Ovary (tissue), 9 donors: Measurements from ENCODE around the gene PRKG1. TPM values are rescaled to one million over a fixed set of nuclear protein-coding genes. Genes with fewer than 3 reads are reported as not detected.

Experiments
- DNase-seq, 5 donors: peaks; one replicate each; pipeline ENCODE4 v3.0.0-alpha.2; 2019 to 2020
- H3K27ac ChIP-seq, 2 donors: fragments of 200-600 bp; one replicate each; pipeline versions ENCODE4 v1.5.1 to v1.8.0; 2019 to 2022
- H3K27me3 ChIP-seq: fragments of 200-600 bp; one replicate; pipeline ENCODE4 v1.8.0; 2022
- H3K36me3 ChIP-seq: fragments of 200-600 bp; sonication (generic); one replicate; pipeline ENCODE4 v1.5.1; 2019
- H3K4me1 ChIP-seq: one replicate; pipeline ENCODE4 v1.8.1; 2013; ENCODE audit warnings: mild to moderate bottlenecking, moderate library complexity; ENCODE audit not compliant: insufficient read depth
- H3K4me3 ChIP-seq: fragments of 200-600 bp; sonication (generic); one replicate; pipeline ENCODE4 v1.5.1; 2017
- H3K9me3 ChIP-seq, 2 donors: fragments of 200-600 bp in 1 of 2; sonication (generic) in 1 of 2; one replicate each; pipeline versions ENCODE4 v1.5.1 to v1.8.1; 2013 to 2019; ENCODE audit warnings: mild to moderate bottlenecking in 1 of 2, moderate library complexity in 1 of 2
- EP300 ChIP-seq: sonication (generic); formaldehyde crosslinking; IDR thresholded peaks from one replicate; pipeline ENCODE4 v1.6.1; 2017; ENCODE audit warnings: antibody characterized with exemption
- POLR2A ChIP-seq: fragments of 450-650 bp; IDR thresholded peaks from one replicate; pipeline ENCODE4 v1.6.1; 2017; ENCODE audit warnings: antibody characterized with exemption, mild to moderate bottlenecking, moderate library complexity
- WGBS, 3 donors: extraction: QIAGEN DNeasy Blood & Tissue Kit in 1 of 3; methylation state at CpG; one replicate each; pipeline versions ENCODE4 v1.1.5 to v1.1.7; 2013 to 2017; 5-methylcytosine and 5-hydroxymethylcytosine counted together
- intact Hi-C, 4 donors: fragments of 100-400 bp; cut with DNase I; formaldehyde crosslinking; loops; one replicate each; pipeline versions ENCODE4 v1.11.0 to v1.15.1; 2022 to 2023
- polyA plus RNA-seq, 2 donors: library from polyadenylated mRNA; stranded (reverse); fragments of 200-250 nt in 1 of 2; fragments of 350-450 nt in 1 of 2; fragmentation: Illumina TruSeq in 1 of 2; extraction: RNeasy Lipid Tissue Mini Kit (QIAGEN cat#74804) in 1 of 2; gene quantifications; one replicate each; pipeline ENCODE4 v1.2.3, GENCODE V29; 2013 to 2014
- total RNA-seq, 7 donors: library from RNA; depleted of rRNA in 2 of 7; stranded (reverse); fragments of >200 nt in 2 of 7; fragmentation: NEBNext Ultra II Directional in 3 of 7; extraction: Animal tissue kit (Norgen Biotek cat#: 25700) in 3 of 7; gene quantifications; one replicate each; pipeline versions ENCODE4 v1.1.0 to v1.2.4, GENCODE V29; 2016 to 2023
- TF ChIP-seq, protein P1 (sequence below), 3 donors: fragments of 450-650 bp in 2 of 3; fragments of 200-600 bp in 1 of 3; IDR thresholded peaks; one replicate each; pipeline versions ENCODE4 v1.5.1 to v1.8.0; 2016 to 2022; ENCODE audit warnings: antibody characterized with exemption in 3 of 3, mild to moderate bottlenecking in 1 of 3
- donor health status: DM: no; HTN: no; CAD: no; lungs with moderate emphysema.
- donor health status: DM: no; HTN: no; CAD: no.
- donor health status: Bipolar disorder and iron deficiency.
- donor health status: DM: yes; HTN: yes; CAD: no.
- donor health status: DM: no; HTN: no; CAD: no.
- donor health status: DM: yes; HTN: yes; CAD: no.

Gene PRKG1
- total and polyA plus RNA-seq, 9 donors = 2.8 to 21.1 (median 15.7) TPM

DNA sequence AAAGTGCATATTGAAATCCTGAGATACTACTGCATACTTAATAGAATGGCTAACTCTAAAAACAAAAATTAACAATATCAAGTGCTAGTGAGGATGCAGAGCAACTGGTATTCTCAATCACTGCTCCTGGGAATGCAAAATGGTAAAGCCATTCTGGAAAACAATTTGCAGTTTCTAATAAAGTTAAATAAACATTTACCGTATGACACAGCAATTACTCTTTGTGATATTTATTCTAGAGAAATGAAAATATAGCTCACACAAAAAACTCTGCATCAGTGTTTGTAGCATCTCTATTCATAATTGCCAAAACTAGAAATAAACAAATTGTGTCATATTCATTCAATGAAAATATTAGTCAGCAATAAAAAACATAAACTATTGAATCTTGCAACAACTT, 984.8 kb downstream of the PRKG1 start:
- Histone ChIP-seq H3K27me3 (no peaks in the 10 kb centered on the region), H3K36me3 (no peaks in the 10 kb centered on the region), H3K4me3 (no peak overlapping the region), H3K4me1 (no peaks in the 10 kb centered on the region), H3K27ac (no peak overlapping the region), H3K9me3 (no peaks in the 10 kb centered on the region)
- no peak for TF ChIP-seq EP300
- TF ChIP-seq POLR2A = no peak
- TF ChIP-seq, protein P1, sequence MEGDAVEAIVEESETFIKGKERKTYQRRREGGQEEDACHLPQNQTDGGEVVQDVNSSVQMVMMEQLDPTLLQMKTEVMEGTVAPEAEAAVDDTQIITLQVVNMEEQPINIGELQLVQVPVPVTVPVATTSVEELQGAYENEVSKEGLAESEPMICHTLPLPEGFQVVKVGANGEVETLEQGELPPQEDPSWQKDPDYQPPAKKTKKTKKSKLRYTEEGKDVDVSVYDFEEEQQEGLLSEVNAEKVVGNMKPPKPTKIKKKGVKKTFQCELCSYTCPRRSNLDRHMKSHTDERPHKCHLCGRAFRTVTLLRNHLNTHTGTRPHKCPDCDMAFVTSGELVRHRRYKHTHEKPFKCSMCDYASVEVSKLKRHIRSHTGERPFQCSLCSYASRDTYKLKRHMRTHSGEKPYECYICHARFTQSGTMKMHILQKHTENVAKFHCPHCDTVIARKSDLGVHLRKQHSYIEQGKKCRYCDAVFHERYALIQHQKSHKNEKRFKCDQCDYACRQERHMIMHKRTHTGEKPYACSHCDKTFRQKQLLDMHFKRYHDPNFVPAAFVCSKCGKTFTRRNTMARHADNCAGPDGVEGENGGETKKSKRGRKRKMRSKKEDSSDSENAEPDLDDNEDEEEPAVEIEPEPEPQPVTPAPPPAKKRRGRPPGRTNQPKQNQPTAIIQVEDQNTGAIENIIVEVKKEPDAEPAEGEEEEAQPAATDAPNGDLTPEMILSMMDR (IDR thresholded peaks at IDR 0.05) = no peak
- no peak for DNase-seq
- WGBS, 3 donors = 62 to 83% (median 76%) methylated on average over 1 of the region's 1 CpG
- intact Hi-C loops = no loop called here

DNA sequence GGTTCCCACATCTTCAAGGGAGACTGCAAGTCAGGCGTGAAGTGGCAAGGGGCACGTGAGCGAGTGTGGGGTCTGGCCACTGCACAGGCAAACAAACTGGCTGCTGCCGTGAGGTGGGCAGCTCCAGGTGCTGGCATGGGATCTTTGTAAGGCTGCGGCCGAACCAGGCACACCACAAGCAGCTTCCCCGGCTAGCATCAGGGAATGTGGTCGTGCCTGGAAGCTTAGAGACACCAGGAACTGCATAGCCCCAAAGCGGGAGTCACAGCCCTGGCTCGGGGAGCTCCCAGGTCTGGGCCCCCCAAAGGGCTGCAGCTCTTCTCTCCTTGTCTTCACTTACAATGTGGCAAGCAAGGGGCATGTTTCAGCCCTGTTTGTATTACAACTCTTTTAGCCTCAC, 988.9 kb downstream of the PRKG1 start:
- Histone ChIP-seq H3K4me1 (no peaks in the 10 kb centered on the region), H3K36me3 (no peaks in the 10 kb centered on the region), H3K27me3 (no peaks in the 10 kb centered on the region), H3K4me3 (no peak overlapping the region), H3K27ac (no peak overlapping the region), H3K9me3 (no peaks in the 10 kb centered on the region)
- DNase-seq = no peak
- WGBS, 3 donors = 95 to 98% (median 95%) methylated on average over 10 of the region's 10 CpGs
- intact Hi-C loops = no loop called here
- TF ChIP-seq, protein P1 (IDR thresholded peaks at IDR 0.05) = no peak
- no peak for TF ChIP-seq EP300
- TF ChIP-seq POLR2A = no peak

DNA sequence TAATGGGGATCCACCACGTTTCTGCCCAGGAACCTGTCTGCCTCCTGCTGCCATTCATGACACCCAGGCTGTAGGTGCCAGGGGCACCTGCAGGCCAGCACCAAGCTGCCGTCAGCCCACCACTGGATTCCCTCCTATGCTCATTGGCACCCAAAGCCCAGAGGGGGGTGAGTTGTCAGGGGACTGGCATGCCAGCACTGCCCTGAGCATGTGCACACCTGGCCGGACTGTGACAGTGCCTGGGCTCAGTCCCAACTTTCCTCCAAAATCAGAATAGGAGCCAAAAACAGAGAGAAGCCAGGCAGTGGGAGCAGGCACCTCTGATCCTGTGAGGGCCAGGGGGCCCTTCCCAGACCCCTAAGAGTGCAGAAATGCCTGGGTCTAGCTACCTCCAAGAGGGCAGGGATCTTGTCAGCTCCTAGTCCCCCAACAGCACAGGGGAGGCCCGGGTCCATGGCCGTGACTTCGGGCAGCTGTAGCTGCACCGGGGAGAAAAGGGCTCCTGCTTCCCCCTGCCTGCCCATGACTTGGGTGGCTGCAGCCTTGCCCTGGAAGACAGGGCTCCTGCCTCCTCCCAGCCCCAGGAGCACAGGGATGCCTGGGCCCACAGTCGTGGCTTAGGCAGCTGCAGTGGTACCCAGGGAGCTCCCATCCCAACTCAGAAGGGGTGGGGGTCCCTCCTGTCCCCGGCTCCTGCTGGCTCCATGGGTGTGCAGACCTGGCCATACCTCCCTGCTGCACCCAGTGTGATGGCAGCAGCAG, 990.0 kb downstream of the PRKG1 start:
- no peaks in the 10 kb centered on the region for H3K9me3 ChIP-seq
- TF ChIP-seq, protein P1 (IDR thresholded peaks at IDR 0.05) = no peak
- TF ChIP-seq POLR2A = no peak
- no peak for TF ChIP-seq EP300
- no peaks in the 10 kb centered on the region for H3K4me1 ChIP-seq
- no peak overlapping the region for H3K4me3 ChIP-seq
- H3K36me3 ChIP-seq = no peaks in the 10 kb centered on the region
- H3K27ac ChIP-seq = no peak overlapping the region
- DNase-seq = no peak
- 87 to 91% (median 90%) methylated on average over 8 to 9 of the region's 9 CpGs for WGBS, 3 donors
- intact Hi-C loops = no loop called here
- H3K27me3 ChIP-seq = no peaks in the 10 kb centered on the region

DNA sequence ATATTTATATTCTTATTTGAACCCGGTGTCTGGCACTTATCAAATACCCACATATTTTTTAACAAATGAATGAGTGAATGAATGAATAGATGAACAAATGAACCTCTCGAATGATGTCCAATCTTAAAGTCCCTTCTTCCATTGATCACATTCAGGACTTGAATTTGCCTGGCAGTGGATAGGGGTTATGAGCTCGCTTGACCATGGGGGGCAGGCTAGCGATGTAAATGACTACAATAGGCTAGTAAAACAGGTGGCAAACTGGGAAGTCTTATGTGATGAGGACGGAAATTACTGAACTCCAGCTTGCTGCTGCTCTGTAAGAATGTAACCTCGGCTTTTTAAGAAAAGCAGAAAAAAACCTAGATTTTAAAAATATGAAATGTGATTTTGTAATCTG, 992.1 kb downstream of the PRKG1 start:
- 78 to 94% (median 79%) methylated on average over 6 of the region's 6 CpGs for WGBS, 3 donors

More for the DNA sequence above, 992.1 kb downstream of the PRKG1 start:
- no peaks in the 10 kb centered on the region for H3K27me3 ChIP-seq
- H3K9me3 ChIP-seq = no peaks in the 10 kb centered on the region
- no peak overlapping the region for H3K4me3 ChIP-seq
- no peaks in the 10 kb centered on the region for H3K36me3 ChIP-seq
- no peak overlapping the region for H3K27ac ChIP-seq
- no peaks in the 10 kb centered on the region for H3K4me1 ChIP-seq
- intact Hi-C loops = no loop called here
- TF ChIP-seq, protein P1 (IDR thresholded peaks at IDR 0.05) = no peak
- no peak for TF ChIP-seq EP300
- no peak for TF ChIP-seq POLR2A
- DNase-seq = no peak
